Thyroid gland (tissue), 4 donors: ENCODE measurements around the gene RAD23B. TPM values are rescaled to one million over a fixed set of nuclear protein-coding genes. Genes with fewer than 3 reads are reported as not detected.

Source experiments
- DNase-seq, 2 donors: peaks; one replicate each; pipeline ENCODE4 v3.0.0-alpha.2; 2019
- H3K27ac ChIP-seq, 3 donors: fragments of 200-600 bp; sonication (generic); 1 replicate in 2 of 3; 2 replicates in 1 of 3; pipeline ENCODE4 v1.5.1; 2016 to 2019; ENCODE audit warnings: mild to moderate bottlenecking in 1 of 3, moderate library complexity in 1 of 3
- H3K27me3 ChIP-seq: fragments of 200-600 bp; sonication (generic); one replicate; pipeline ENCODE4 v1.5.1; 2019
- H3K36me3 ChIP-seq, 2 donors: fragments of 200-600 bp; sonication (generic); one replicate each; pipeline ENCODE4 v1.5.1; 2016 to 2019
- H3K4me1 ChIP-seq, 2 donors: fragments of 200-600 bp; sonication (generic); one replicate each; pipeline ENCODE4 v1.5.1; 2017 to 2019
- H3K4me3 ChIP-seq, 3 donors: fragments of 200-600 bp; sonication (generic); replicated peaks in 1 of 3; 1 replicate in 2 of 3; 2 replicates in 1 of 3; pipeline ENCODE4 v1.5.1; 2016; ENCODE audit warnings: mild to moderate bottlenecking in 1 of 3
- H3K9me3 ChIP-seq: fragments of 200-600 bp; sonication (generic); one replicate; pipeline ENCODE4 v1.5.1; 2017
- CTCF ChIP-seq, 6 experiments: fragments of 200-600 bp in 3 of 6; fragments of 450-650 bp in 3 of 6; sonication (generic) in 3 of 6; IDR thresholded peaks; one replicate each; pipeline ENCODE4 v1.5.1; 2016 to 2019; ENCODE audit warnings: antibody characterized with exemption in 6 of 6, mild to moderate bottlenecking in 2 of 6, inconsistent platforms in 1 of 6, moderate library complexity in 1 of 6
- POLR2A ChIP-seq, 2 donors: fragments of 450-650 bp; IDR thresholded peaks; one replicate each; pipeline ENCODE4 v1.6.1; 2017; ENCODE audit warnings: antibody characterized with exemption in 2 of 2, mild to moderate bottlenecking in 2 of 2, moderate library complexity in 1 of 2
- WGBS, 2 donors: methylation state at CpG; one replicate each; pipeline ENCODE4 v1.1.5; 2017; 5-methylcytosine and 5-hydroxymethylcytosine counted together
- intact Hi-C: fragments of 100-400 bp; cut with DNase I; formaldehyde crosslinking; loops from one replicate; pipeline ENCODE4 v1.15.1; 2023
- total RNA-seq, 4 donors: library from RNA; depleted of rRNA; stranded (reverse); fragments of >200 nt; gene quantifications; one replicate each; pipeline ENCODE4 v1.2.3, GENCODE V29; 2016

The RAD23B gene
- total RNA-seq, 4 donors from 2014 or later = 68.6 to 85.7 (median 81.0) TPM

GRCh38 chr9:107279086-107279485 is 4.0 kb upstream of the RAD23B start:
- Histone ChIP-seq H3K9me3 (no peaks in the 10 kb centered on the region), H3K4me1 (peaks cover 6 to 9% of the 10 kb centered on the region in 2 donors), H3K36me3 (no peaks in the 10 kb centered on the region), H3K4me3 (no peak overlapping the region), H3K27me3 (no peaks in the 10 kb centered on the region), H3K27ac (no peak overlapping the region)
- WGBS, 2 donors = 95 to 96% methylated on average over 7 of the region's 7 CpGs
- no peak for DNase-seq
- TF ChIP-seq CTCF (IDR thresholded peaks at IDR 0.05) = no peak
- TF ChIP-seq POLR2A (IDR thresholded peaks at IDR 0.05) = no peak
- intact Hi-C loops = no loop called here

- no peaks in the 10 kb centered on the region for H3K36me3 ChIP-seq
- no peaks in the 10 kb centered on the region for H3K9me3 ChIP-seq
- no peak overlapping the region for H3K27ac ChIP-seq
- WGBS, 2 donors = 86 to 93% methylated on average over 3 of the region's 3 CpGs
- DNase-seq = no peak
- intact Hi-C loops = no loop called here
- no peak overlapping the region for H3K4me3 ChIP-seq
- H3K4me1 ChIP-seq = peaks cover 12 to 17% of the 10 kb centered on the region in 2 donors
- no peaks in the 10 kb centered on the region for H3K27me3 ChIP-seq
- no peak for TF ChIP-seq CTCF (IDR thresholded peaks at IDR 0.05)
- no peak for TF ChIP-seq POLR2A (IDR thresholded peaks at IDR 0.05)
These were observed 2.5 kb upstream of the RAD23B start for GRCh38 chr9:107280543-107280942.

- 71 to 74% methylated on average over 1 of the region's 1 CpG for WGBS, 2 donors
- H3K27me3 ChIP-seq = no peaks in the 10 kb centered on the region
- no peaks in the 10 kb centered on the region for H3K9me3 ChIP-seq
- H3K27ac ChIP-seq = no peak overlapping the region
- no peaks in the 10 kb centered on the region for H3K36me3 ChIP-seq
- DNase-seq = no peak
- peaks cover 19 to 24% of the 10 kb centered on the region in 2 donors for H3K4me1 ChIP-seq
- intact Hi-C loops = no loop called here
- TF ChIP-seq POLR2A (IDR thresholded peaks at IDR 0.05) (no peak), CTCF (IDR thresholded peaks at IDR 0.05) (no peak)
- no peak overlapping the region for H3K4me3 ChIP-seq
These were observed 1.9 kb upstream of the RAD23B start for GRCh38 chr9:107281184-107281583.

- Histone ChIP-seq H3K27me3 (no peaks in the 10 kb centered on the region), H3K27ac (peak overlapping the region; percentile 41 to 68 (median 46)), H3K4me3 (peak overlapping the region in 2 of 3 donors; percentile 43 to 52), H3K4me1 (peaks cover 23 to 28% of the 10 kb centered on the region in 2 donors), H3K9me3 (no peaks in the 10 kb centered on the region), H3K36me3 (no peaks in the 10 kb centered on the region)
- no peak for DNase-seq
- intact Hi-C loops = no loop called here
- WGBS, 2 donors = 20% methylated on average over 13 of the region's 13 CpGs
- TF ChIP-seq POLR2A (IDR thresholded peaks at IDR 0.05) (no peak), CTCF (IDR thresholded peaks at IDR 0.05) (no peak)
These were observed 984 bp upstream of the RAD23B start for GRCh38 chr9:107281922-107282667.
